ENCODE results near the gene MTMR12.

The MTMR12 gene

GRCh38 chr5:32197032-32197431 is 115.7 kb downstream of the MTMR12 start:
- DNase-seq (ENCODE audit: low read depth in 2 of 2): no peak

- no peak for DNase-seq (ENCODE audit: low read depth in 2 of 2)
Measured at GRCh38 chr5:32195265-32195664, 117.5 kb downstream of the MTMR12 start.

- DNase-seq (ENCODE audit: low read depth in 2 of 2): no peak
Measured at GRCh38 chr5:32193591-32193990, 119.1 kb downstream of the MTMR12 start.

GRCh38 chr5:32190095-32190494 is 122.6 kb downstream of the MTMR12 start:
- no peak for DNase-seq (ENCODE audit: low read depth in 2 of 2)

GRCh38 chr5:32187675-32188074 is 125.1 kb downstream of the MTMR12 start:
- no peak for DNase-seq (ENCODE audit: low read depth in 2 of 2)

GRCh38 chr5:32182463-32183063 is 130.2 kb downstream of the MTMR12 start:
- no peak for DNase-seq (ENCODE audit: low read depth in 2 of 2)
